KG1 (cell line): ENCODE data around the gene COPS8.

Experiments
- DNase-seq: peaks from one replicate; lab custom pipeline; 2025; lab: John Stamatoyannopoulos, UW

COPS8 gene

DNA sequence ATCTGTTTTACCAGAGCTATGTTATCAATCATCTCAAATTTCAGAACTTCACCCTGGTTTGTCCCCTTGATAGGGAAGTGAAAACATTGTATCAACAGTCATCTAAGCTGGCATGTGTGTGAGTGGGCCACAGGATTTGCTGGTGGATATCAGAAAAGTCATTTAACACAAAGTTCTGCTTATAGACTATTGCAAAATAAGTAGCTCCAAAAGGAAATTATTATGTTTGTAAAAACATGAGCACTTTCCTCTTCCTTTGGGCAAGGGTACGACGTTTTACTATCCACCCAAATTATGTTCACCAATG lies 20.7 kb upstream of the COPS8 start:
- no peak for DNase-seq

DNA sequence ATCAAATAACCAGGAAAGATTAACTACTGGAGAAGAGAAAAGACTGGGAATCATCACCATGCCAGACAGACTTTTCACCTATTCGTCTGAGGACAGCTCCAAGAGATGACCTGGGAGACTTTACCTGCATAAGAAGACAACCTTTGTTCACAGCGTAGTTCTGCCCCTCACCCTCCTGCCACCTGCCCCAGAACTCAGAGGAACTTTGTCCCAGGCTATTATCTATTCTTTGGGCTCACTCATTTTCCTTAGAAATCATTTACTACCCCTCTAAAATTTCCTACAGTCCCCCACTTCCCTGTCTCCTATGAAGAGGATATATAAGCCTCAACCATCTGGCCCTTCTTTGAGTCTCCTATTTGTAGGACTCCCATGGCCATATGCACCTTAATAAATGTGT lies 19.3 kb upstream of the COPS8 start:
- DNase-seq: no peak

DNA sequence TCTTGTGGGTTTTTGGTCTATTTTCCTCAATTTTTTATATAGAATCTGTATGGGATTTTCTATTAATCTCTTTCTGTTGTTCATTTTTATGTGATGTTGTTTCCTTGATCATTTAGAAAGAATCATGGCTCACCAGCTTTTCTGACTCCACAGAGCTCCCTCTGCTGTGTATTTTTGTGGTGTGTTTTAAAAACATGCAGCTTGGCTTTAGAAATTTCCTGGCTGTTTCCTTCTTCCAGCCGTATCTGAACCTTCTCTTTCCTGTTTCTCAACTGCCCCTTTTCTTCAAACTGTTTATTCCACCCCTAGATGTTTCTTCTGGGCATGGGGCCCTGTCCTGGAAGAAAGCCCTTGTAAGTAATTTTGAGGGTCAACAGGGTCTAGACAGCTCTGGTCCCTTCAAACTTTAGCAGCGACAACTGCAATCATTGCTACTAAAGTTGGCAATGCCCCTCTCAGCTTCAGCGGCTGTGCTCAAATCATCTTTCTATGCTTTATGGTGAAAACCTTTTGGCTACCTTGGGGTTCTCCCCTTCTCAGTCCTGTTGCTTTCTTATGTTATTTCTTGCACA lies 17.6 kb upstream of the COPS8 start:
- DNase-seq: no peak

DNA sequence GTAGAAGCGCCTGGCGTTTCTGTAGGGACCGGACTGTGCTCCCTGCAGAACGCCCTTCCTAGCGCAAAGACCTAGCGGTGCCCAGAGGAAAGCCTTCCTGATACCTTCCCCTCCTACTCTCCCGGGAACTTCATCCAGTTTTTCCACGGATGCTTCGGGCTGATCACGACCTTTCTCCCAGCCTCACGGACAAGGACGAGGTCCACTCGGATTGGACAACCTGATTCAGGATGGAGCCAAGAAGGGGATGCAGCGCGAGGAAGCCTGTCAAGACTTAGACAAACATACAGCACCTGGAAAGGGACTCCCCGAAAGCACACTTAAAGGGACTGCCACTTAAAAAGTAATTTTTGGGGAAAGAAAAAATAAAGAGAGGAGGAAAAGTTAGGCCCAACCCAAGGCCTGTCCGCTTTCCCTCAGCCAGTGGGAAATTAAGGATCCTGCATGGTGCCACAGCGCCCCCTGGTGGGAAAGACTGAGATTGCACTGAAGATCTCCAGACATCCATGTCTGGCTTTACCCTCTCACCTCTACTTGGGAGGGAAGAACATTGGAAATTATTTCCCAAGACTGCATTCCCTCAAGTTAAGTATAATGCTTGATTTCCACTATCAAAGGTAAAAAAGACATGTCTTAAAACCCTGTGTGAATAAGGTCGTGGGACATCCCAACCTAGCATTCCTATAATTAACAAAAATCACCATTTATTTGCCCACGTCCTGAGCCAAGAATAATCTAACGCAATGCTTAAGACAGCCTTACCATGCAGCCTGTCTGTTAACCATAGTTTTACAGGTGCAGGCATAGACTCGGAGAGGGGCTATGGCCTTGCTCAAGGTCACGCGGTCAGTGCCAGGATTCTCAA lies 13.4 kb upstream of the COPS8 start:
- peak; percentile 21 for DNase-seq

DNA sequence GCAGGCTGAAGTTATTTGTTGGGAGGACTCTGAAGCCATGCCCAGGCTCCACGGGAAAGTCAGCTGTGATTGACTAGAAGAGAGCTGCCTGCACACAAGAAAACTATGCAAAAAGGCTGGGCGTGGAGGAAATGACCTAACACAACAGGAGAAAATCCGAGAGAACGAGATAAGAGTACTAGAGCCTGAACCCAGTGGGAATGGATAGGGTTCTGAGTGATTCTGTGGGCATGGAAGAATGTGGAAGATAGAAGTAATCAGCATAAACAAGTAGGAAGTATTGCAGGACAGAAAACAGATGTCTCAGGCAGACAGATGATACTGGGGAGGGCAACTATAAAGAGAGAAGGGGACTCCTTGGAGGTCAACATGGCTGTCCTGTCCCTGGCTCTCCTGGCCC lies 12.1 kb upstream of the COPS8 start:
- DNase-seq: no peak

DNA sequence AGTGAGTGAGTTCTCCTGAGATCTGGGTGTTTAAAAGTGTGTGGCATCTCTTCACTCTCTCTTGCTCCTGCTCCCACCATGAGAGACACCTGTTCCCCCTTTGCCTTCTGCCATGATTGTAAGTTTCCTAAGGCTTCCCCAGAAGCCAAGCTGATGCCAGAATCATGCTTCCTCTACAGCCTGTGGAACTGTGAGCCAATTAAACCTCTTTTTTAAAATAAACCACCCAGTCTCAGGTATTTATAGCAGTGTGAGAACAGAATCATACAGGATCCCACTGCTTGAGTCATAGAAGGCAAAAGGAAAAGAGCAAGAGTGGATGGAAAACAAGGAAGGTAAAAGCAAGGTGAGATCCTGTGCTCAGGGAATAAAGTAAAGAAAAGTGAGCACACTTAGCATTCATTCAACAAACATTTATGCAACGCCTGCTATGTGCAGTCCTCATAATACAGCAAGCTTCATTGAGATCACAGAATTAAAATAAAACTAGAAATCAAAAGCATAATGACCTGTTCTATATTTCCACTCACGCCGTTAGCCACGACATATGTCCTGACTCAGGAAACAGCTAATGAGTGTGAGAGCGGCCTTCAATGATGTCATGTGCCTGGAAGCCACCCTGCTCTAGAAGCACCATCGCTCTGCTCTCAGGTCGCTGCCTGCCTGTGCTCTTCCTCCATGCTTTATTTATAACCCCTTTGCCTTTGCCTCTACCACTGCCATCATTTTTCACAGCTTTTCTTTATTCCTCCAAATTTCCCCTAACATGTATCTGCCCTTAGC lies 11.3 kb upstream of the COPS8 start:
- DNase-seq: no peak

DNA sequence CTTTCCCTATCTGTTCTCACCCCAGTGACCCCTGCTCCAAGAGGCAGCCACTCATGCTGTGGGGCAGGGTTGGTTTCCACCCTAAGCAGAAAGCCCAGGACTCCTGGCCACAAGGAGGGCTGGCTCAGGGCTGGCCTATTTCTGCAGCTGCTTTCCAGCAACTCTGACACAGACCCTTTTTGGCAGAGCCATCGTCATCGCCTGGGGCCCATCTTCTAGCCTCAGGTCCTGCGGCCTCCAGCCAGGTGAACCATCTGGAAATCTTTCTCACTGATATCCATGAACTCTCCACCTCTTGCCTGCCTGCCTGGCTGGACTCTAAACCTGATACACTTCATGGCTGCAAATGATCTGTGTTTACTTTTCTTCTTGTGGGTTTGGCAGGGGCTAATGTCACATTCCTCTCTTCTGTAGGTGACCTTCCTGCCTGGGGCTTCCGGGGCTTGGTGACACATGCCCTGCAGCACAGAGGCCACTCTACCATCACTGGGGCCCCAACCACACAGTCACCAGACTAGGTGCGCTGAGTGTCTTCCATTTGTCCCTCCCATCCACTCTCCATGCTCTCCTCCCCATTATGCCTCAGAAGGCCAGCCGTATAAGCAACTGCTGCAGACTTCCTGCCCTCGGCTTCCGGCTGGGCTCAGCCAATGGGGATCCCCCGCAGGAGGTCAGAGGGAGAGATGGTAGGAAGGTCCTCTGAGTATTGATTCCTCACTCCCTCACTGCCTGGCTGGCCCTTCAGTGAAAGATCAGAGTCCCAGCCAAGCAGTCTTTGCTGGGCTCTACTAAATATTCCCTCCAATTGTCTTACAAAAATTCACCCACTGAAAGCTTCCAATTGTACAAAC lies 9.7 kb upstream of the COPS8 start:
- DNase-seq: no peak

DNA sequence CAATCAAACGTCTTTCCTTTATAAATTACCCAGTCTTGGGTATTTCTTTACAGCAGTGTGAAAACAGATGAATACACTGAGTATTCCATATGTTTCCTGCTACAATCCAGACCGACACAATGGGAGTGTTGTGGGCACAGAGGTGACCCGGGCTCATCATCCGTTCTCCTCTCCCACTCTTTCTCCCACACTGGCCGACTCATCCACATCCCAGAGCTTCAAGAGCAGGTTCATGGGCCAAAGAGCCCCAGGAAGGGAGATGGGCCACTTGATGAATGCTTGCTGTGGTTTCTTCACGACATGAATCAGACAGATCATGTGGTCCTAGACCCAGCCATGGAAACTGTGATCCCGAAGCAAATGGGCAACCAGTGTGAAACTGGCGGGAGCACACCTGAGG lies 4.1 kb upstream of the COPS8 start:
- DNase-seq: no peak

DNA sequence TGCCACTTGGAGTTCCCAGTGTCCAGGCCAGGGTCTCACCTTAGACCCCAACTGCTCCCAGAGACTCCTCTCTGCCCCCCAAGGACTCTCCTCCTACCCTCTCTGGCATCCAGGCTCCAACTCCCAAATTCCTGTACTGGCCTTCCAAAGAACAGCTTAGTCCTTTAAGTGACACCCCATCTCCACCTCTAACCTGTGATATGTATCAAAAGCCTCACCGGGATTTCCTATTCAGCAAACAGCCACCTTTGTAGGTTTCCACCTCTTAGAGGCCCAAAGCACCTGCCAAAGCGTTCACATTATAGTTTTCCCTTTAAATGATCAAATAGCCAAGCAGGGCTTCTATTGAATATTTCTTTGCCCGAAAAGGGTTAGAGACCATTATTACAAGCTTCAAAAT lies 2.7 kb upstream of the COPS8 start:
- no peak for DNase-seq

DNA sequence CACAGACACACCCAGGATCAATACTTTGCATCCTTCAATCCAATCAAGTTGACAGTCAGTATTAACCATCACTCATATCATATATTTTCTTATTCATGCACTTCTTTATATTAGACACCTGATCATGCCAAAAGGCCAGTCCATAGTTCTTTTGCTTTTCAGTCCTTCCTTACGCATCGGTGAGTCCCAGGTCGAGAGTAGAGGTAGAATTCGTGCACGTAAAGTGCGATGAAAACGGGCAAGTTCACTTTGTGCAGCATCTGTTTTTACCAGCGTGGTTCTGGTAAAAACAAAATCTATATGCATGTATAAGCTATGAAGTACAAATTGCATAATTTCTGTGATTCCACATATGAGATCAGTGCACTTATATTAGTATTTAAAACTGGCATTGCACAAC lies 1.2 kb upstream of the COPS8 start:
- DNase-seq: no peak

DNA sequence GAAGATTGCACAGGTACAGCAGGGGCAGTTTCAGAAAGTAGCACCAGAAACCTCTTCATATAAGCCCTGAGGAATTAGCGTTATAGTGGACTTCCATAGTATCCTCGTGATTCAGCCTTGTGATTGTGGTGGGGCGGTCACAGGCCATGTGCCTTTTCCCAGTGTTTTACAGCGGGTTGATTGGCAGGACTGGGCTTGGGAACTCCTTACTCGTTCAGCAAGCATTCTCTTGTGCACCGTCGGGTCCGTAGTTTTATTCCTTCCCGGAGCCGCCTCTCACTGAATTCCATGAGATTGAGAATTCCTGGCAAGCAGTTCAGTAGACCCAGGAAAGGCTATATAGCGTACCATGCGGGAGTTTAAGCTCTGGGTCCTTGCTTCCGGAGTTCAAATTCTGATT lies 5.2 kb downstream of the COPS8 start:
- DNase-seq: no peak

DNA sequence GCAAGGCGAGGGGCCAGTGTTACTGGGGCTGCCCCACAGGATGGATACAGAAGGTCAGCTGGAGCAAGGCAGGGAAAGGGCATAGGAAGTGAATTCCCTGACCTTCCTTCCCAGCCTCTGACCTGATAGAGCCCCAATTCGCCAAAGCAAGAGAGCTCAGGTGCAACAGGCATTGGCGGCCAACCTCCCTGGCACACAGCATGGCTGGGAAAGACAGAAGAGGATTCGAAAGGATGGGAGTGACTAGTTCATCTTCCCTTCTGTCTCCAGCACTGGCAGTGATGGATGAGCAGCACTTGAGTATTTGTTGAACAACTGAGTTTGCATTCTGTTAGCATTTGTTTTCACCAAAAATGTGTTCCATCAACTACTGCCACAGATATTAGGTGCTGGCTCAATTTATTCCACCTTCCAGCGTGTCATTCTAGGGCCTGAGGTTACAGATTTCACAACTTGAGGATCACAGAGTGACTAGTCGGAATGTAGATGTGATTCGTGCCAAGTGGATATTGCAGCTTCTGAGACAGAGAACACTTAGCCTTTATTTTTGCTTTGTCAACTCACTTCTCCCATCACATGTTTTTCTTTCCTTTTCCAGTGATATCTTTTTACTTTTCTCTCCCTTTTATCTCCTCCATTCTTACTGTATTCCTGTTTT lies 6.2 kb downstream of the COPS8 start:
- no peak for DNase-seq

DNA sequence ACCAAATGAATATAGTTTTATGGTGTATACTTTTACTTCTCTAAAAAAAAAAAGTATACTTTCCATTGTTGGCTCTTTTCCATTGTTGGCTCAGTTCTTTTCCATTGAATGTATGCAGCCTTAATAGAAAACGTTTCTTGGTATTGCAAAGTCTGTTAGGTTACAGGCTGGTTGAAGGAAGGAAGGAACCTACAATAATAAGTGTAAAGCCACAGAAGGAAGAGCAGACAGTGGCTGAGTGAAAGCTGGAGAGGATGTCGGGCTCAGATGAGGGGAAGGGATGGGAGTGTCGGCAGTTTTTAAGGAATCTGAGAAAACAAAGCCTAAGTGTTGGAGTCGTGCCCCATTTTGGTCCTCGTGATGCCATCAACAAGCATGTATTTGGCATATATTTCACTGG lies 6.8 kb downstream of the COPS8 start:
- no peak for DNase-seq

DNA sequence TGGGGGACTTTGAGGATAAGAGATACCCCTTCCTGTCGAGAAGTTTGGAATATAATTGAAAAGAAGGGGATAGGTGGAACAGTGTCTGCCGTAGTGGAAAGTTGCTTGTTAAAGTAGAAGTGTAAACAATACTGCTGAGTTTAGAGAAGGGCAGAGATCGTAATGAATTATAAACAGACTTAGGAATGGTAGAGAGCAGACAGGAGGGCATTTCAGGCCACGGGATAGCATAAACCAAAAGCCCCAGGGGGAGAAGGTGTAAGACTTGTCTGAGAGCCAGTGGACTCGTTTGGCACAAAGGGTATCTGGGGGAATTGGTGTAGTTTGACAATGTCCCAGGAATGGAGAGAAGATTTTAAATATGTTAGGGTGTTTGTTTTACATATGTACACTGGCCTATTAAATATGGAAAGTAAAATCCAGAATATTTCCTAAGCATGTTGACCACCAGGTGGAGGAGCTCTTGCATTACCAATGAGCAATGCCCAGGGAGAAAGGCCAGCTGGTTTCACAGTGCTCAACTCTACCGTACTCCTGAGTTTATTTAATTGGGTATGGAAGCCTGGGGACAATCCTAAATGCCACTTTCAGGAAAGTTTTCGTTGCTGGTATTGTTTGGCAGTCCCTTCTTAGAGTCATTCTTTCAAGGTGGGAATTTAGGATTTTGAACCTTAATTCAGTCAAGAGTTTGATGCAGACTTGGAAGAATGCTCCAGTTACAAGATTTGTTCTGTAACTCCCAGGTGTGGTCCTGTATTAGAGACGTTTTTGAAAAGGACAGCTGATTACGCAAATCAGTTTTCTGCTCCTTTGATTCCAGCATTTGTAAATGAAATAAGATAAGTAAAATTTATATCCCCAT lies 7.5 kb downstream of the COPS8 start:
- no peak for DNase-seq

DNA sequence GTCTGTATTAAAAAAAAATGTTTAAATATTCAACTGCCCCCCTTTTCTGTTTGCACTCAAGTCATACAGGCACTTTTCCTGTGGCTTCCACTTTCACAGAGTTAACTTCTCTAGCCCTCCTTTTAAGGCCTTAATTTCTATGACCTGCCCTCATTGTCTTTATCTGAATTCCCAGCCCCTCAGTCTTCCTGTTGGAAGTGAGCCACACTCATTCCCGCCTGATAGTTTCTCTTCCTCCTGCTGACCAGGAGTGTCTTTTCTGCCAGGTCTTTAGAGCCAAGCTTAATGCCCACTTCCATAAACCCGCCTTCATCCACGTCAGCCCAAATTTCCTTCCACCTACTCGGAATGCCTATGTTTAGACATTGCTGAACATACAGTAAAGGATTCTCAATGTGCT lies 10.5 kb downstream of the COPS8 start:
- no peak for DNase-seq

DNA sequence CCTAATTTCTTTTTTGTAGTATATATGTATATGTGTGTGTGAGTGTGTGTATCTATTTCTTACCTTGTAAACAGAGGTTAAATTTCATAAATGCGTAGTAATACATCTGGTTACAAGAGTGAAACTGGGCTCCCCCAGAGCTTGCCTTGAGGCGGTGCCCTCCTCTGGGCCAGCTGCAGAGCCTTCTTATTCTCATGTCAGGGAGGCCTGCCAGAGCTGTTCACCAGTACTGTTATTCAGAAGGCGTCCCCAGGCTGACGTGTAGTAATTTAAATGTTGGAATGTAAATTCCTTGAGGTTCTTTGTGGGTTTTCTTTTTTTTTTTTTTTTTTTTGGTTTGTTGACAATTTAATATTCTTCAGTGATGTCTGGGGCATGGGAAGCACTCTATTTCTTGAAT lies 11.2 kb downstream of the COPS8 start:
- DNase-seq: no peak

DNA sequence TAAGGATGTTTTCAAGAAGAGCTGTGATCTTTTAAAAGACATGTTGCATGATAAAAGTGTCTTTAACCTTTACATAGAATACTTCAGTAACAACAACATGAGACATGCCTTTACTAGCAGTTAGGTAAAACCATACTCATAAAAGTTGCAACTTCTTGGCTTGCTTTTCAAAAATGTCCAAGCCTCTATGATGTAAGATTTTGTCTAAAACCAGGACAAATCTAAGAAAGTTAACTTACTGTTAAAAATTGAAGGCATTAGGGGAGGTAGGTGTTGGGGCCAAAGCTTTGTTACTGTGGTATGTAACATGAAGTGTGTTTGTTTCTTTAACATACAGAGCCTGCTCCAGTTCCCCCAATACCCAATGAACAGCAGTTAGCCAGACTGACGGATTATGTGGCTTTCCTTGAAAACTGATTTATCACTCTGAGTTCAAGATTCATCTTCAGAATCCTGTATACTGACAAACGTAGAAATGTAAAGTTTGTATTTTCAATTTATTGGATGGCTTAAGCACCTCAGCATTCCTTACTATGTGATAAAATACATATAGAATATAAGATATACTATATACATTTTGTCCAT lies 11.7 kb downstream of the COPS8 start:
- DNase-seq: no peak

DNA sequence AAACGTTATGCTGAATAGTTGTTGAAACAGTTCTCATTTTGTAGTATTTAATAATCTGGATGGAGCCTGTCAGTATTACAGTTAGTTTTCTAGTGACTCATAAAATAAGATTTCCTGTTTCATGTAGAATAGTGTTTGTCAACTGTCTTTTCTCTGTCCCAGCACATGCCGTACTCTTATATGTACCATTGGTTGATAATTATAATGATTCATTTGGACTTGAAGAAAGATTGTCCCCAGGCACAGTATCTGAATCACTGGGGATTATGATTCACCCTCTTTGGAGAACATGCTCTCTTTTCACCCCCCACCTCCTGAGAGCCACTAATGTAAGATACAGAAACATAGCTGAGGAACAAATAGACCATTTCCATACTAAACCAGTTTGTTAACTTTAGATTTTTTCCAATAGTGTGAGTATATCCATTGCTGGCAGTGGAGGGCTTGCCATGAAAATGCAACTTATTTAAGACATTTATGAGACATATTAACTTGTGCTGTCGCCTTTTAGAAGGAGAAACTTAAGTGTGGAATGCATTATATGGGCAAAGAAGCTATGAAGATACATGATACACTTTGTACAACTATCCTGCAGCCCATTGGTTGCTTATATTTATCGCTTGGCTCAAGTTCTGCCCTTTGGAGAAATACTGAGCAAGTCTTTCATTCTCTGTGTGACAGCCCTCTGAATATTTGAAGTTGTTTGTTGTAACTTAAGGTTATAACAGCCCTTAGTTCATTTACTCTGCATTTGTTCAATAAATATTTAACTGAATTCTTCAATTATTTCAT lies 12.4 kb downstream of the COPS8 start:
- DNase-seq: no peak

DNA sequence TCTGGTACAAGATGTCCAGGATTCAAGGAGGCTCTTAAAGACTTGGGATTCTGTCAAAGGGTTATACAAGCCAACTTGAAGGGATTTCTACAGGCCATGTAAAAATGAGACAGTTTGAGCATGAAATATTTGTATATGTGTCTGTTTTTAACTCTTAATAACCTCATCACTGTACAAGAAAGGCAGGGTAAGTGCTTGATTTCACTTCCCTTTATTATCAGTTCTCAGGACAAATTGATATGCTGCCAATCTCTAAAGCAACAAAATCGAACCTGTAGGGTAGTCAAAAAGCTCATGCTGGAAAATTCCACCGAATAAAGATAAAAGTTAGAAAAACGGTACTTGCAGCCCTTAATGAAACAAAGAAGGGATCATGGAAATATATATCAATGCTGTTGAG lies 14.1 kb downstream of the COPS8 start:
- no peak for DNase-seq
